ENCODE measurements around the gene ALKBH5.

Gene ALKBH5

GRCh38 chr17:18224053-18224386 lies 40.4 kb downstream of the ALKBH5 start:
- no peak for DNase-seq (ENCODE audit: low spot score)

GRCh38 chr17:18224387-18225120 lies 40.9 kb downstream of the ALKBH5 start:
- DNase-seq (ENCODE audit: low spot score): no peak

GRCh38 chr17:18225121-18225641 lies 41.6 kb downstream of the ALKBH5 start, which contains the start of gene LLGL1:
LLGL1 (plus strand) TSS chr17:18225635; CDS start chr17:18225683, 48 bp downstream.
- DNase-seq (ENCODE audit: low spot score): peak; percentile 95

- no peak for DNase-seq (ENCODE audit: low spot score)
Observed at GRCh38 chr17:18225642-18226283, 42.1 kb downstream of the ALKBH5 start.

- no peak for DNase-seq (ENCODE audit: low spot score)
Observed at GRCh38 chr17:18226284-18226945, 42.8 kb downstream of the ALKBH5 start.

GRCh38 chr17:18227635-18228034 lies 44.0 kb downstream of the ALKBH5 start:
- no peak for DNase-seq (ENCODE audit: low spot score)

- peak; percentile 47 for DNase-seq (ENCODE audit: low spot score)
Observed at GRCh38 chr17:18228176-18228682, 44.6 kb downstream of the ALKBH5 start.

GRCh38 chr17:18229254-18229653 lies 45.6 kb downstream of the ALKBH5 start:
- no peak for DNase-seq (ENCODE audit: low spot score)

GRCh38 chr17:18229771-18230170 lies 46.1 kb downstream of the ALKBH5 start:
- no peak for DNase-seq (ENCODE audit: low spot score)

- DNase-seq (ENCODE audit: low spot score): peak; percentile 94
Observed at GRCh38 chr17:18230288-18231141, 46.9 kb downstream of the ALKBH5 start.

GRCh38 chr17:18231164-18231563 lies 47.5 kb downstream of the ALKBH5 start:
- DNase-seq (ENCODE audit: low spot score): peak; percentile 43

GRCh38 chr17:18233803-18234518 lies 50.3 kb downstream of the ALKBH5 start:
- no peak for DNase-seq (ENCODE audit: low spot score)

- DNase-seq (ENCODE audit: low spot score): no peak
Observed at GRCh38 chr17:18234853-18235380, 51.3 kb downstream of the ALKBH5 start.

- DNase-seq (ENCODE audit: low spot score): no peak
Observed at GRCh38 chr17:18235743-18236256, 52.2 kb downstream of the ALKBH5 start.

- no peak for DNase-seq (ENCODE audit: low spot score)
Observed at GRCh38 chr17:18236494-18236893, 52.9 kb downstream of the ALKBH5 start.

GRCh38 chr17:18237461-18237860 lies 53.8 kb downstream of the ALKBH5 start:
- DNase-seq (ENCODE audit: low spot score): no peak

GRCh38 chr17:18238299-18238698 lies 54.7 kb downstream of the ALKBH5 start:
- DNase-seq (ENCODE audit: low spot score): no peak

- DNase-seq (ENCODE audit: low spot score): no peak
Observed at GRCh38 chr17:18240449-18240848, 56.8 kb downstream of the ALKBH5 start.

- no peak for DNase-seq (ENCODE audit: low spot score)
Observed at GRCh38 chr17:18241229-18241871, 57.7 kb downstream of the ALKBH5 start.

Data from globus pallidus (tissue), 1 donor.